Measurements from ENCODE around the gene GSTK1.

The GSTK1 gene

GRCh38 chr7:143221286-143221685 is 42.0 kb upstream of the GSTK1 start:
- H3K4me2 ChIP-seq (ENCODE audit: low read depth, low read length), result no peak overlapping the region
- no peak overlapping the region for H3K9ac ChIP-seq (ENCODE audit: low read length)
- H3K27me3 ChIP-seq (replicated peaks; ENCODE audit: insufficient read depth, low read length), result no peaks in the 10 kb centered on the region
- no peaks in the 10 kb centered on the region for H3K9me3 ChIP-seq (replicated peaks; ENCODE audit: insufficient read depth, low read length)
- no peak overlapping the region for H3K27ac ChIP-seq (ENCODE audit: low read length)
- H3K9me2 ChIP-seq (replicated peaks; ENCODE audit: insufficient read depth, low read length), result no peaks in the 10 kb centered on the region
- H4K20me1 ChIP-seq (ENCODE audit: insufficient read depth, low read length), result no peaks in the 10 kb centered on the region
- H2AFZ ChIP-seq (ENCODE audit: low read length), result no peak overlapping the region
- no peak for DNase-seq
- H3K79me2 ChIP-seq (ENCODE audit: low read length), result no peaks in the 10 kb centered on the region
- no peaks in the 10 kb centered on the region for H3K4me1 ChIP-seq (ENCODE audit: low read length)
- H3F3A ChIP-seq (ENCODE audit: insufficient read depth, low read length), result no peaks in the 10 kb centered on the region
- H3K36me3 ChIP-seq (replicated peaks; ENCODE audit: insufficient read depth, low read length), result no peaks in the 10 kb centered on the region
- TF ChIP-seq EZH2phosphoT487 (IDR thresholded peaks at IDR 0.05; ENCODE audit: low read length), result no peak
- no peak for TF ChIP-seq CTCF (IDR thresholded peaks at IDR 0.05; ENCODE audit: low read length)
- no peak for TF ChIP-seq EZH2 (optimal IDR thresholded peaks at IDR 0.05; ENCODE audit: low read depth, low read length)
- H3K4me3 ChIP-seq (ENCODE audit: low read length), result no peak overlapping the region

- Histone ChIP-seq H3K4me3 (ENCODE audit: low read length) (no peak within 1 kb of the TSS), H3K79me2 (ENCODE audit: low read length) (no peaks in the 10 kb centered on the region), H3K27ac (ENCODE audit: low read length) (no peak within 1 kb of the TSS), H3K9ac (ENCODE audit: low read length) (no peak within 1 kb of the TSS), H3K36me3 (replicated peaks; ENCODE audit: insufficient read depth, low read length) (no peaks in the 10 kb centered on the region), H2AFZ (ENCODE audit: low read length) (no peak within 1 kb of the TSS), H3K27me3 (replicated peaks; ENCODE audit: insufficient read depth, low read length) (no peaks in the 10 kb centered on the region), H4K20me1 (ENCODE audit: insufficient read depth, low read length) (no peaks in the 10 kb centered on the region), H3K4me2 (ENCODE audit: low read depth, low read length) (no peak within 1 kb of the TSS), H3K9me3 (replicated peaks; ENCODE audit: insufficient read depth, low read length) (no peaks in the 10 kb centered on the region), H3F3A (ENCODE audit: insufficient read depth, low read length) (no peaks in the 10 kb centered on the region), H3K4me1 (ENCODE audit: low read length) (no peaks in the 10 kb centered on the region), H3K9me2 (replicated peaks; ENCODE audit: insufficient read depth, low read length) (no peaks in the 10 kb centered on the region)
- no peak for DNase-seq
- TF ChIP-seq EZH2 (optimal IDR thresholded peaks at IDR 0.05; ENCODE audit: low read depth, low read length), result no peak
Observed at GRCh38 chr7:143221737-143222136, 41.5 kb upstream of the GSTK1 start, which contains the start of gene TAS2R40. TSS of gene TAS2R40 (plus strand) at chr7:143222037. CDS start at chr7:143222079, 42 bp downstream.

GRCh38 chr7:143222782-143223181 is 40.5 kb upstream of the GSTK1 start:
- Histone ChIP-seq H2AFZ (ENCODE audit: low read length) (no peak overlapping the region), H3K9me3 (replicated peaks; ENCODE audit: insufficient read depth, low read length) (no peaks in the 10 kb centered on the region), H3K79me2 (ENCODE audit: low read length) (no peaks in the 10 kb centered on the region), H3K4me3 (ENCODE audit: low read length) (no peak overlapping the region), H3K27me3 (replicated peaks; ENCODE audit: insufficient read depth, low read length) (no peaks in the 10 kb centered on the region), H3K4me2 (ENCODE audit: low read depth, low read length) (no peak overlapping the region), H4K20me1 (ENCODE audit: insufficient read depth, low read length) (no peaks in the 10 kb centered on the region), H3K9me2 (replicated peaks; ENCODE audit: insufficient read depth, low read length) (no peaks in the 10 kb centered on the region), H3F3A (ENCODE audit: insufficient read depth, low read length) (no peaks in the 10 kb centered on the region), H3K27ac (ENCODE audit: low read length) (no peak overlapping the region), H3K36me3 (replicated peaks; ENCODE audit: insufficient read depth, low read length) (no peaks in the 10 kb centered on the region), H3K9ac (ENCODE audit: low read length) (no peak overlapping the region), H3K4me1 (ENCODE audit: low read length) (no peaks in the 10 kb centered on the region)
- no peak for TF ChIP-seq EZH2 (optimal IDR thresholded peaks at IDR 0.05; ENCODE audit: low read depth, low read length)
- DNase-seq, result no peak

GRCh38 chr7:143223784-143224183 is 39.5 kb upstream of the GSTK1 start:
- H3K27me3 ChIP-seq (replicated peaks; ENCODE audit: insufficient read depth, low read length), result no peaks in the 10 kb centered on the region
- H3K27ac ChIP-seq (ENCODE audit: low read length), result no peak overlapping the region
- no peaks in the 10 kb centered on the region for H4K20me1 ChIP-seq (ENCODE audit: insufficient read depth, low read length)
- no peaks in the 10 kb centered on the region for H3F3A ChIP-seq (ENCODE audit: insufficient read depth, low read length)
- no peak overlapping the region for H2AFZ ChIP-seq (ENCODE audit: low read length)
- DNase-seq, result no peak
- no peak overlapping the region for H3K9ac ChIP-seq (ENCODE audit: low read length)
- no peaks in the 10 kb centered on the region for H3K4me1 ChIP-seq (ENCODE audit: low read length)
- TF ChIP-seq EZH2phosphoT487 (IDR thresholded peaks at IDR 0.05; ENCODE audit: low read length) (no peak), CTCF (IDR thresholded peaks at IDR 0.05; ENCODE audit: low read length) (no peak), EZH2 (optimal IDR thresholded peaks at IDR 0.05; ENCODE audit: low read depth, low read length) (no peak)
- no peaks in the 10 kb centered on the region for H3K9me3 ChIP-seq (replicated peaks; ENCODE audit: insufficient read depth, low read length)
- H3K4me3 ChIP-seq (ENCODE audit: low read length), result no peak overlapping the region
- no peaks in the 10 kb centered on the region for H3K36me3 ChIP-seq (replicated peaks; ENCODE audit: insufficient read depth, low read length)
- no peaks in the 10 kb centered on the region for H3K9me2 ChIP-seq (replicated peaks; ENCODE audit: insufficient read depth, low read length)
- no peaks in the 10 kb centered on the region for H3K79me2 ChIP-seq (ENCODE audit: low read length)
- no peak overlapping the region for H3K4me2 ChIP-seq (ENCODE audit: low read depth, low read length)

All from MM.1S (cell line).